GM19351 (cell line): ENCODE results near the gene PLXNC1.

Experiments
- ATAC-seq: cut with Tn5 transposase; IDR thresholded peaks from one replicate; pipeline ENCODE4 v1.9.1; 2021; ENCODE audit warnings: mild to moderate bottlenecking, moderate library complexity; ENCODE audit not compliant: unreplicated experiment

Gene PLXNC1

GRCh38 chr12:94178882-94179281 lies 30.5 kb downstream of the PLXNC1 start:
- no peak for ATAC-seq

DNA sequence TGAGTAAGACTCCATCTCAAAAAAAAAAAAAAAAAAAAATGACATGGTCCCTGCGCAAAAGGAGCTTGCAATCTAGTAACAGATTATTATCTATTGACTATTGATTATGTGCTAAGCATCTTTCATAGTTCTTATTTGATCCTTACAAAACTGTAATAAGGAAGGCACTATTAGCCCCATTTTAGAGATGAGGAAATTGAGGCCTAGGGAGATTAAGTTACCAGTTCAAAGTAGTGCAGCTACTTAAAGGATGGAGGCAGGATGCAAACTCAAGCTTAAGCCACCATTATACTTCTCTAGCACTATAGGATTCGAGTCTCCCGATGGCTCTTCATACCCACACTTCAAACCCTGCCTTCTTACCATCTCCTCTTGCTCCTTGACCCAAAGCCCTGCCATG lies 31.3 kb downstream of the PLXNC1 start:
- ATAC-seq = no peak

- ATAC-seq = no peak
These were observed 32.4 kb downstream of the PLXNC1 start for GRCh38 chr12:94180558-94181296.

GRCh38 chr12:94182986-94183707 lies 34.8 kb downstream of the PLXNC1 start:
- no peak for ATAC-seq

DNA sequence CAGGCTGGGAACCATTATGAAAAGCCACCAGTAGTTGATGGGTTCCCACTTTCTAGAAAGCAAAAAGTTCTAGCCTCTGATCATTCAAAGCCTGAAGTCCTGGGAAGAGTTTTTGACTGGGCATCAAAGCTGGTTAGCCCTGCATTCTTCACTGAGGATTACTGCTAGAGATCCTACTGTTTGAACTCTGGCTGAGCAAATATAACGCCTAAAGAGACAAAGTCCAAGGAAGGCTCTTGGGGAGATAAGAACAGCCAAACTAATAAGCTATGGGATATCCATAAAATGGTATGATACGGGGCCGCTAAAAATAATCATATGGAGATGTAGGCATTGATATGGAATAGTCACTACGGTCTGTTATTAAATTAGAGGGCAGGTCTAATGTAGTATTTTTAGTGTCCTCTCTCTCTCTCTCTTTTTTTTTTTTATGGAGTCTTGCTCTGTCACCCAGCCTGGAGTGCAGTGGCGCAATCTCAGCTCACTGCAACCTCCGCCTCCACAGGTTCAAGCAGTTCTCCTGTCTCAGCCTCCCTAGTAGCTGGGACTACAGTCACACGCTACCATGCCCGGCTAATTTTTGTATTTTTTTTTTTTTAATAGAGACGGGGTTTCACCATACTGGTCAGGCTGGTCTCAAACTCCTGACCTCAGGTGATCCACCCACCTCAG lies 35.5 kb downstream of the PLXNC1 start:
- ATAC-seq = no peak

- ATAC-seq = no peak
These were observed 36.8 kb downstream of the PLXNC1 start for GRCh38 chr12:94184995-94185719.

DNA sequence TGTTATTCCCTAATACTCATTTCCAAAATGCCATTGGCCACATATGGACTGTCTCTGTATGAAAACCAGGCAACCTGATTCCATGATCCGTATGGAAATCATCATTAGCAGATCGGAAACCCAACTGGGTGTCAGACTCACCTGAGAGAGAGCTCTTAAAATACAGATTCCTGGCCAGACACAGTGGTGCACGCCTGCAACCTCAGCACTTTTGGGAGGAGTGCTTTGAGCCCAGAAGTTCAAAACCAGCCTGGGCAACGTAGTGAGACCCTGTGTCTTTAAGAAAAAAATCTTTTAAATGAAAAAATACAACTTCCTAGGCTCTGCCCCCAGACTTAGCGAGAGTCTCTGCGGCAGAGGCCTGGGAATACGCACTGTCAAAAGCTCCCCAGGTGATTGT lies 37.4 kb downstream of the PLXNC1 start:
- no peak for ATAC-seq

DNA sequence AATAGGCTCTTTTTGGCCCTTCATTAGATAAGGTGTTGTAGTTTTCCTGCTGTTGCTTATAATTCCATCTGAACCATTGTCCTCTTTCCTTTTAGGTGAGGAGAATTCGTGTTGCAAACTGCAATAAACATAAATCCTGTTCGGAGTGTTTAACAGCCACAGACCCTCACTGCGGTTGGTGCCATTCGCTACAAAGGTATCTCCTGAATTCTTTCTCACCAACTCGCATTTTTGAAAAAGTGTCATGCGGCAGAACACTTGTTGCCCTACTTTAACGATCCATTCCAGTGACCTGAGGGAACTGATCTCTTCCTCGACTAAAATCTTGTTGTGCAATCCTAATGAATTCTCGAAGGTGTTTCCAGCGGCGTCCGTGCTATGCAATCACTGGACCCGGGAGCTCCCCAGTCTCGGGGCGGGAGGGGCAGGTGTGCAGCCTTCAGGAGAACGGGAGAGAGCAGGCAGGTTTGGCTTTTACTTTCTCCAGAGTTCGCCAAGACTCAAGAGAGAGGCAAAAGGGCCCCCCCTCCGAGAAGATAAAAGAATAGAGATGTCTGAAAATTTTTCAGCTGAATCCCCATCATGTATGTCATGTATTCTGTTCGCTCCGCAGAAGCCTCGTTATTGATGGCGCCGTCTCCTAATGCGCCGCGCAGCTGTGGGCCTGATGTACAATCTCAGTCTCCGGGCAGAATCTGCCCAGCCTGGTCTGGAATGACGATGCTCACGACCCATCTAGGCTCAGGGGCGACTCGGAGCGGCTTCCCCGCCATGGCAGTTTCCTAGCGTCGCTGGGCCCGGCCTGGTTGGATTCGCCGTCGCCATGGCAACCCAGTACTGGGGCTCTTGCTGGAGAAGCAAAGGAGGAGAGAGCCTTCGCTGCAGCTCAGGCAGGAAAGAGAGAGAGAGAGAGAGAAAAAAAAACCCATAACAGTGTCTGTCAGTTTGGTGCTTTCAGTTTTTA lies 38.2 kb downstream of the PLXNC1 start:
- ATAC-seq = no peak

- no peak for ATAC-seq
These were observed 39.0 kb downstream of the PLXNC1 start for GRCh38 chr12:94187361-94187760.

DNA sequence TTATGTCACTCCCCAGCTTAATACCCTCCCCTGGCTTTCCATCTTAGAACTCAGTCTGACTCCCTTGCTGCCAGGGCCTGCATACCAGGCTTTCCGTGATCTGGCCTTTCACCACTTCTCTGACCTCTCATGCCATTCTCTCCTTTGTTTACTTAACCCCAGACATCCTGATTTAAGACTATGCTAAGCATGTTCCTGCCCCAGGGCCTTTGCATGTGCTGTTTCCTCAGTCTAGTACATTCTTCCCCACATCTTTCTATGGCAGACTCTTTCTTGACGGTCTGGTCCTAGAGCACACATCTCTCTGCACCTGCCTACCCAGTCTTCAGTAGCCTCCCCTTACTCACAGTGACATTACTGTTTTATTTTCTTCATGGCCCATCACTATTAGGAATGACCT lies 42.2 kb downstream of the PLXNC1 start:
- ATAC-seq = peak; percentile 13

GRCh38 chr12:94191023-94191422 lies 42.6 kb downstream of the PLXNC1 start:
- ATAC-seq = peak; percentile 83

GRCh38 chr12:94191811-94192210 lies 43.4 kb downstream of the PLXNC1 start:
- ATAC-seq = no peak

- ATAC-seq = no peak
These were observed 44.1 kb downstream of the PLXNC1 start for GRCh38 chr12:94192506-94192905.

DNA sequence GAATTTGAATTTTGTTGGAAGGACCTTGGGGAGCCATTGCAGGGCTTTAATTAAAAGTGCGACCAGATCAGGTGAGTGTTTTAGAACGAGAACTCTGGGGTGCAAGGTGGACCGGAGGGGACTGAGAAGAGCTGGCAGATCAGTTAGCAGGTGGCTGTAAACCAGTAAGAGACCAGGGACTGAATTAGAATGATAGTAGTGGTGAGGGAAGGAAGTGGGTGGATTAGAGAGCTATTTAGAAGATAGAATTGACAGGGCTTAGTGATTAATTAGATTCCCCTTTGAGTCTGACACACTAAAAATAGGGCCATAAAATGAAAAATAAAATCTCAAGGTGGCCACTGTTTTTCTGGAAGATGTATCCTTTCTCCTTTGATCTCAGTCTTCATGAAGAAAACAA lies 44.8 kb downstream of the PLXNC1 start:
- ATAC-seq = no peak

DNA sequence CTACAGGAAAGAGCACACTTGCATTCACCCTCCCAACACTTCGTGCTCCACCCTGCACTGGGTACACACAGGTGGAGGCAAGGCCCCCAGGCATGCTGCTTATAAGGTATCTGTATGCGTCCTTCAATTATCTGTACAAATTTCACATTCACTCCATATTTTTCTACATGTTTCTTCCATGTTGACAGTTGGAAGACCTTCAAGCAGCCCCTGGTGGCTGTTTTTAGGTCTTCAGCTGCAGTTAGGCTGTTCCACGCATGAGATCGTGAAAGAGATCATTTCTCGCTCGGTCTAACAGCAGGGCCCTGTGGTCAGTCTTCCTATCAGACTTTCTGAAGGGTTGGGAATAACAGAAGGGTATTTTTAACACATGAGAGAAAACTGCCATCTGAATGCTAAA lies 47.1 kb downstream of the PLXNC1 start:
- ATAC-seq = no peak

GRCh38 chr12:94198469-94198868 lies 50.1 kb downstream of the PLXNC1 start:
- ATAC-seq = no peak

- no peak for ATAC-seq
These were observed 50.5 kb downstream of the PLXNC1 start for GRCh38 chr12:94198872-94199271.

- ATAC-seq = no peak
These were observed 51.7 kb downstream of the PLXNC1 start for GRCh38 chr12:94200069-94200468.

DNA sequence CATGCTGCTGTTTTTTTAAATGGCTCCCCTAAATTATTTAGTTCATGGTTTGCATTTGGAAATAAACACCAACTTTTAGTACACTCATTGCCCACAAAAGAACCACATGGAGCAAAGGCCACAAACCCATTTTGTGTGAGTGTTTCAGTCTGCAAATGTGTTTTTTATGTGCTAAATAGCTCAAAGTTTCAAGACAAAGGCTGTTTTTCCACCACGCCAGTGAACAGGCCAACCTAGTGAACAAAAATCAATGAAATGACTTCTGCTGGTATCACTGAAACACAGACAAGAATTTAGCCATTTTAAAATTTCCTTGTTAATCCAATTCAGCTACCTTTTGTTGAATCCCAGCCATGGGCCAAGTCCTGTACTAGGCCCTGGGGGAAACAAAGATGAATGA lies 52.3 kb downstream of the PLXNC1 start:
- ATAC-seq = no peak
